Aorta (tissue), 5 donors: Measurements from ENCODE around the gene BHLHE23. TPM values are rescaled to one million over a fixed set of nuclear protein-coding genes. Genes with fewer than 3 reads are reported as not detected.
"Not testable (repeated sequence)": the region's sequence is repeated elsewhere in the genome, so short reads cannot be mapped to it uniquely, and the experiment has no call there.

Source experiments
- ATAC-seq: fragments of 200-7000 bp; cut with Tn5 transposase; one replicate; pipeline ENCODE4 v1.9.1; 2022; ENCODE audit warnings: moderate library complexity; ENCODE audit not compliant: low FRiP score
- DNase-seq, 2 donors: peaks; one replicate each; pipeline ENCODE4 v3.0.0-alpha.2; 2020
- H3K27ac ChIP-seq, 2 donors: one replicate each; pipeline ENCODE4 v1.5.1; 2013; ENCODE audit warnings: low read length in 2 of 2, mild to moderate bottlenecking in 2 of 2, moderate library complexity in 2 of 2, control low read depth in 1 of 2, inconsistent platforms in 1 of 2, low read depth in 1 of 2
- H3K27me3 ChIP-seq, 2 donors: one replicate each; pipeline ENCODE4 v1.6.1; 2013; ENCODE audit warnings: control low read depth in 1 of 2, low read length in 1 of 2, mild to moderate bottlenecking in 1 of 2, moderate library complexity in 1 of 2; ENCODE audit not compliant: insufficient read depth in 2 of 2, control insufficient read depth in 1 of 2
- H3K36me3 ChIP-seq, 2 donors: one replicate each; pipeline ENCODE4 v1.6.1; 2013; ENCODE audit warnings: control low read depth in 1 of 2, low read length in 1 of 2, mild to moderate bottlenecking in 1 of 2; ENCODE audit not compliant: insufficient read depth in 2 of 2, control insufficient read depth in 1 of 2
- H3K4me1 ChIP-seq, 2 donors: one replicate each; pipeline ENCODE4 v1.6.1; 2013; ENCODE audit warnings: low read length in 2 of 2, control low read depth in 1 of 2, mild to moderate bottlenecking in 1 of 2, moderate library complexity in 1 of 2; ENCODE audit not compliant: insufficient read depth in 2 of 2, control insufficient read depth in 1 of 2
- H3K4me3 ChIP-seq, 2 donors: one replicate each; pipeline ENCODE4 v1.5.1; 2013; ENCODE audit warnings: low read length in 2 of 2, control low read depth in 1 of 2, mild to moderate bottlenecking in 1 of 2
- H3K9me3 ChIP-seq: one replicate; pipeline ENCODE4 v1.6.1; 2013; ENCODE audit warnings: mild to moderate bottlenecking, low read length; ENCODE audit not compliant: control insufficient read depth
- WGBS, 2 donors: extraction: QIAGEN DNeasy Blood & Tissue Kit; methylation state at CpG; one replicate each; pipeline ENCODE4 v1.1.7; 2013; 5-methylcytosine and 5-hydroxymethylcytosine counted together
- intact Hi-C, 2 donors: fragments of 100-400 bp; cut with DNase I; formaldehyde crosslinking; loops; one replicate each; pipeline versions ENCODE4 v1.14.2 to v1.15.0; 2022
- polyA plus RNA-seq, 2 donors: library from polyadenylated mRNA; stranded (reverse); fragments of 200-250 nt; gene quantifications; one replicate each; pipeline ENCODE4 v1.2.3, GENCODE V29; 2013
- total RNA-seq, 2 donors: library from RNA; stranded (reverse); fragmentation: NEBNext Ultra II Directional; extraction: Animal tissue kit (Norgen Biotek cat#: 25700); gene quantifications; one replicate each; pipeline ENCODE4 v1.2.1, GENCODE V29; 2021
- donor health status: healthy with polysubstance abuse.
- donor health status: Bipolar disorder and iron deficiency.
- donor health status: DM: no; HTN: no; CAD: no.
- donor health status: DM: no; HTN: no; CAD: no.
- donor health status: DM: yes; HTN: yes; CAD: no.

BHLHE23 gene
- total and polyA plus RNA-seq, 4 donors, result not detected

DNA sequence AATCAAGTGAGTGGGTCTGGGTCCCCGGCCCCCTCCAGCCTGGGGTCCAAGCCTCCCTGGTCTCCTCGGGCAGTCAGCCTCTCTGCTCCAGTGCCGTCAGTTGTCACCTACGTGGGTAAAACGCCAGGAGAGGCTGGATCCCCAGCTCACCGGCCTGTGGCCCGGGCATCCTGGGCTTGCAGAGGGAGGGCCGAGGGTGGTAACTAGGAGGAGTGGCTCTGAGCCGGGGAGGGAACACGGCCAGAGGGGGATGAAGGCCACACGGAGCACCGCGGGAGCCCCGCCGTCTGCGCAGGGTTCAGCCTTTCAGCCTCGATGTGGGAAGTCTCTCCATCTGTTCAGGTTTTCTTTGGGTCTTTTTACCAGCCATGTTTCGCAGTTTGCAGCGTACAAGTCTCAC, 29.5 kb upstream of the BHLHE23 start:
- ATAC-seq (no peak), DNase-seq (peak; percentile 26 to 43)
- Histone ChIP-seq H3K4me1 (no peaks in the 10 kb centered on the region), H3K4me3 (no peak overlapping the region), H3K27ac (no peak overlapping the region), H3K27me3 (no peaks in the 10 kb centered on the region), H3K9me3 (no peaks in the 10 kb centered on the region), H3K36me3 (no peaks in the 10 kb centered on the region)
- WGBS, 2 donors, result 28% methylated on average over 17 to 19 of the region's 19 CpGs
- intact Hi-C loops, result no loop called here

DNA sequence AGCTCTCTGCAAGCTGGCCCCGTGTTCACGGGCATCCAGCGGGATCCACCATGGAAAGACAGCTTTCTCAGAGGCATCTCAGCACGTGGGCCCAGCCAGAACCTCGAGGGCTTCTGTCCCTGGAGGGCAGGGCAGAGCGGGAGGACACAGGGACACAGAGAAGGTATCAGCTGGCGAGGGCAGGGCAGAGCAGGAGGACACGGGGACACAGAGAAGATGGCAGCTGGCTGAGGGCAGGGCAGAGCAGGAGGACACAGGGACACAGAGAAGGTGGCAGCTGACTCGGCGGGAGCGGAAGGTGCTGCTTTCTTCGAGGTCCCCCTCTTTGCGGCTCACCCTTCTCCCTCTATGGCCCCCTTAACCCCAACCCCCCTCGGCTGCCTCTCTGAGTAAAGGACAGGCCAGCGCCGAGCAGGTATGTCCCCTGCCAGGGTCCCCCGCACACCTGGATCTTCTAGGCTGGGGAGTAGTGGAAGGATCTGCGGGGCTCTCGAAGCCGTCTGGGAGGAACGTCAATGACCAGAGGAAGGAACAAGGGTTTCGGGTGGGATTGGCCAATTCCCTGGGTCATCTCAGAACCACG, 28.9 kb upstream of the BHLHE23 start:
- no peaks in the 10 kb centered on the region for H3K9me3 ChIP-seq
- no peak overlapping the region for H3K4me3 ChIP-seq
- DNase-seq (peak; percentile 34 to 62), ATAC-seq (no peak)
- 82 to 84% methylated on average over 23 of the region's 23 CpGs for WGBS, 2 donors
- H3K27me3 ChIP-seq, result no peaks in the 10 kb centered on the region
- no peaks in the 10 kb centered on the region for H3K36me3 ChIP-seq
- no peaks in the 10 kb centered on the region for H3K4me1 ChIP-seq
- intact Hi-C loops, result no loop called here
- no peak overlapping the region for H3K27ac ChIP-seq

GRCh38 chr20:63034710-63035602, 28.2 kb upstream of the BHLHE23 start:
- intact Hi-C loops, H3K36me3 ChIP-seq, H3K27ac ChIP-seq, H3K4me3 ChIP-seq, H3K9me3 ChIP-seq, H3K4me1 ChIP-seq, H3K27me3 ChIP-seq, ATAC-seq: not testable (repeated sequence)
- DNase-seq, result peak; percentile 26 to 47
- WGBS, 2 donors, result 83 to 86% methylated on average over 42 to 44 of the region's 44 CpGs

DNA sequence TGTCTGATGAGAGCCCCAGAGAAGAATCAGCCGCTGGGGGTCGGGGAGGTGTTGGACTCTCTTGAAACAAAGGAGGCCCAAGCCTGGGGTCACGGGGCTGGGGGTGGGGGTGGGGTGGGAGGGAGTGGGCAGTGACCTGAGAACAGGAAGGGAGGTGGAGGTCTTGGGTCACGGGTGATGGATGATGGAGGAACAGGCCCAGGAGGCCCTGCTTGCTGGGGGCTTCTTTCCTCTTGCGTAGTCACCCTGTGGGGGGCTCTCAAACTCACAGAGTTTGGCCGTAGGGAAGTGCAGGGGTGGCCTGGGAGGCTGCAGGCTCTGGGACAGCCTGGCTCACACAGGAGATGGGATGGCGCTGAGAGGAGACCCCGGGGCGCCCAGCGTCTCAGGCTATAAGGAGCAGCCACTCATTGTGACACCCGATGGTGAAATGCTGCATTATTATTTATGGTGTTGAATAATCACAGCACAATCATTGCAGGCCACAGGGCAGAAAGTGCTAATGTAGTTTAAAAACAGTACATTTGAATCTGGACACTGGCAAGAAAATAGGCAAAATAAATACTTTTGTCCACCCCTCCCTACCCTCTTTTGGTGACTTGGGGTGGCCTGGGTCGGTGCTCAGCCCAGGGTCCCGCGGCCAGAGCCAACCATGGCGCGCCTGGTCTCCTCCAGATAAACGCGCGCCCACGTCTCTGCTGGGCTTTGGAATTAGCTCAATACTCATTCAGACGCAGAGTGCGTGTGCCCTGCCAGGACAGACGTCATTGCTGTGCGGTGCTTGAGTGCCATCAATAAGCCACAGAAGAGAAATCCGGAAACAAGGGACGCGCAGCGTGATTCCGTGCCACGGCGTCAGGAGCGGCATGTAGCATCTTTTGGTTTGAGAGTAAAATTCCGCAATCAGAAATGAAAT, 27.3 kb upstream of the BHLHE23 start:
- H3K27me3 ChIP-seq, result no peaks in the 10 kb centered on the region
- H3K9me3 ChIP-seq, result no peaks in the 10 kb centered on the region
- no peak overlapping the region for H3K27ac ChIP-seq
- intact Hi-C loops, result no loop called here
- DNase-seq, result peak; percentile 24 to 55
- no peak overlapping the region for H3K4me3 ChIP-seq
- H3K36me3 ChIP-seq, result no peaks in the 10 kb centered on the region
- no peaks in the 10 kb centered on the region for H3K4me1 ChIP-seq
- 60 to 63% methylated on average over 33 of the region's 33 CpGs for WGBS, 2 donors
- no peak for ATAC-seq

DNA sequence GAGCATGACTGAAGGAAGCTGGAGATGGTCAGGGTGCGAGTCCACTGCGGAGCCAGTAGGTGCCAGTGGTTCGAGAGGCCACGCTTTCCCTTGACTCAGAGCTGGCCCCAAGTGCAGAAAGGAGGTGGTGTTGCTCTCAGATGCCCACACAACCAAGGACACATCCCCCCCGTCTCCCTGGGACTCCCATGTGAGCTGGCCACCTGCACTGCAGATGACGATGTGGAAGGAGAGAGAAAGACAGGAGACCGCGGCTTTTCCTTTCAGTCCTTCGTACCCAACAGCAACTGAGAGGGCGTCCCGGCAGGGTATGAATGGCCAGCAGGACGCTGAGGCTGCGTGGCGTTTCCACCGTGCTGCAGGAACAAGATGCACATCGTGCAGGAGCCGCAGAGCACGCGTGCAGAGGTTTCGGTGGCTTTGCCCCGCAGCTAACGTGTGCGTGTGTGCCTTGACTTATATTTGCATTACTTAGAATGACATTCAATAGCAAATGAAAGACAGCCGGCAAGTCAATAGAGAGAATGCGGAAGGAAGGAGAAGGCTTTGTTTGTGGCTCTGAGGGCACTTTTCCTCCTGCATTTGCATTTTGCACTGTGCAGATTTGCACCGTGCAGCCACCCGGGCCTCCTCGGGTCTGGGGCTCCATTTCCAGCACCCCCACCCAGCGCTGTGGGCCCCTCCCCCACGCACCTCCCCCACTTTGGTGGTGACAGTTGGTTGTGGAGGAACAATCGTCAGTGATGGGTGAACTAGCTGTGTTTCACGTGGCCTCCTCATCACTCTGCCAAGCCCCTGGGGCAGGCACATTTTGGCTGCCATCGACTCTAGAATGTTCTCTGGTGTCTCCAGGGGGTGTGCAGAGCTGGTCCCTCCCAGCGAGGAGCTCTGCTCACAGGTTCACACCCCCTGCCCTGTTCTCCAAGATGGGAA, 26.4 kb upstream of the BHLHE23 start:
- Histone ChIP-seq H3K9me3 (no peaks in the 10 kb centered on the region), H3K4me1 (no peaks in the 10 kb centered on the region), H3K27me3 (no peaks in the 10 kb centered on the region), H3K4me3 (no peak overlapping the region), H3K27ac (no peak overlapping the region), H3K36me3 (no peaks in the 10 kb centered on the region)
- 6 to 7% methylated on average over 34 of the region's 34 CpGs for WGBS, 2 donors
- ATAC-seq (no peak), DNase-seq (peak; percentile 34 to 71)
- intact Hi-C loops, result no loop called here

DNA sequence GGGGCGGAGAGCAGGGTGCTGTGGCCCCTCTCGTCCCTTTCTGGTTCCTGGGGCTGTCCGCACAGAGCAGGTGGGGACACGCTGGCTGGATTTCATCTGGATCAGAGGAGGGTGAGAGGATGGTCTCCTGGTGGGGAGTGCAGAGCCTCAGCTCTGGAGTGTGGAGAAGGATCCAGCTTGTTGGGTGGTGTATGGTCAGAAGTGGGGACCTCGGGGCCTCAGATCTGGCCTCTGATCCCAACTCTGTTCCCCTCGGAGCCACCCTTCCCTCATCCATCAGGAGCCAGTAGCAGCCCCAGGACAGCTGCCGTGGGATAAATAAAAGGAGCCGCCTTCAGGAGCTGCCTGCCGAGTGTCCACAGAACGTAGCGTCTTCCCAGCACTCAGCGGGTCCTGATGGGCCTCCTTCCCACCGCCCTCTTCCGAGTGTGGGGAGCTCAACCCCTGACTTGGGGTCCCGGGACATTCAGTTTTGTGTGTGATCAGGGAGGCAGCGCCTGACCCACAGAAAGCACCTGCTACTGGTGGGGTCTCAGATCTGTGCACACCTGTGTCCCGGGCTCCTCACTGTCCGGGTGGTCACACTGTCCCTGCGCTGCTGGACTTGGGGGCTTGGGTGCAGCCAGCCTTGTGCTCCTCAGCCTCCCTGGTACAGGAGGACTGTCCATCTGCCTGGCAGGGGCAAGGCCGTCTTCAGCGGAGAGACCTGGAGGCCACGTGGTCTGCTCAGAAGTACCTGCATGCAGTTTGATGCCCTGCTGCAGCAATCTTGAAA, 25.4 kb upstream of the BHLHE23 start:
- Histone ChIP-seq H3K9me3 (no peaks in the 10 kb centered on the region), H3K27ac (no peak overlapping the region), H3K27me3 (no peaks in the 10 kb centered on the region), H3K4me1 (no peaks in the 10 kb centered on the region), H3K36me3 (no peaks in the 10 kb centered on the region), H3K4me3 (no peak overlapping the region)
- WGBS, 2 donors, result 59% methylated on average over 21 to 22 of the region's 22 CpGs
- peak; percentile 24 to 57 for DNase-seq
- ATAC-seq, result peak; percentile 38
- intact Hi-C loops, result no loop called here

DNA sequence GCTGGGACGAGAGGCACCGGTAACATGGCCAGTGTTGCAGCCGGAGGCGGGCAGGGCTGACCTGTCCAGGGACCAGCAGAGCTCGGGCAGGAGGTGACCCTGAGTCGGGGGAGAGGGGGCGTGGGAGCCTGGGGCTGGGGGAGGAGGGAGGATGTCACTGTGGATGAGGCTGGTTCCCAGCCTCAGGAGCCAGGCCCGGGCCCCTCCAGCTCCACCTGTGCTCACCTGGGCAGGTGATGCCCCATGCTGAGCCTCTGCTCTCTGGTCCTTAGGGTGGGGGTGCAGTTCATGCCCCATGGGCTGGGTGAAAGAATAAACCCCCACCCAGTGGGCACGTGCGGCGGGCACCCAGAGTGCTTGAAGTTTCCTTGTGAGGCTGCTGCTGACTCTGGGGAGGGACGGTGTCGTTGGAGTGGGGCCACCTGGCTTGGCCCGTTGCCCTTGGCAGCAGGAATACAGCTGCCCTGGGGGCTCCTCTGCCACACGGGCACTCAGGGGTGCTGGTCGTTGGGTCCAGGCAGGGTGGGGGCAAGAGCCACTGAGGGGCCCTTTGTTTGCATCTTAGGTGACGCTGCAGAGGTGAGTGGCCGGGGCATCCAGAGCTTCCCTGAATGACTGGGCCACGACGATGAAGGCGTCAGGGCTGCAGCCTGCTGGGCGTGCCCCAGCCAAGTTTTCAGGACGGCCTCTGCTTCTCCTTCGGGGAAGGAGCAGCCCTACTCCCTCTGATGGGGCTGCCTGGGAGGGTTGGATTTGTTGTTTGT, 24.7 kb upstream of the BHLHE23 start:
- Histone ChIP-seq H3K36me3 (no peaks in the 10 kb centered on the region), H3K9me3 (no peaks in the 10 kb centered on the region), H3K27ac (no peak overlapping the region), H3K4me3 (no peak overlapping the region), H3K4me1 (no peaks in the 10 kb centered on the region), H3K27me3 (no peaks in the 10 kb centered on the region)
- intact Hi-C loops, result no loop called here
- ATAC-seq, result no peak
- DNase-seq, result peak; percentile 25 to 61
- 57 to 59% methylated on average over 24 of the region's 24 CpGs for WGBS, 2 donors
